NT2/D1 (cell line): Measurements from ENCODE around the gene RSPH6A.

ENCODE experiments used
- SUZ12 ChIP-seq: IDR thresholded peaks from 2 replicates; pipeline ENCODE4 v1.6.1; 2011; ENCODE audit not compliant: insufficient read length, insufficient read depth; ENCODE audit errors: extremely low read depth
- YY1 ChIP-seq: IDR thresholded peaks from 2 replicates; pipeline ENCODE4 v1.6.1; 2011; ENCODE audit not compliant: insufficient read length, insufficient read depth
- ZNF274 ChIP-seq: IDR thresholded peaks from 2 replicates; pipeline ENCODE4 v1.6.1; 2011; ENCODE audit warnings: mild to moderate bottlenecking, low read depth, low read length

- TF ChIP-seq ZNF274 (no peak), SUZ12 (no peak), YY1 (no peak)
These were observed 42.2 kb downstream of the RSPH6A start for GRCh38 chr19:45772912-45773311.
